Brain pericyte (primary cell): ENCODE data around the gene DMXL1.
"Not testable (repeated sequence)": the region's sequence is repeated elsewhere in the genome, so short reads cannot be mapped to it uniquely, and the experiment has no call there.

Source experiments
- DNase-seq: peaks from one replicate; pipeline ENCODE4 v3.0.0-alpha.2; 2012; ENCODE audit warnings: low read depth, low spot score

DMXL1 gene

DNA sequence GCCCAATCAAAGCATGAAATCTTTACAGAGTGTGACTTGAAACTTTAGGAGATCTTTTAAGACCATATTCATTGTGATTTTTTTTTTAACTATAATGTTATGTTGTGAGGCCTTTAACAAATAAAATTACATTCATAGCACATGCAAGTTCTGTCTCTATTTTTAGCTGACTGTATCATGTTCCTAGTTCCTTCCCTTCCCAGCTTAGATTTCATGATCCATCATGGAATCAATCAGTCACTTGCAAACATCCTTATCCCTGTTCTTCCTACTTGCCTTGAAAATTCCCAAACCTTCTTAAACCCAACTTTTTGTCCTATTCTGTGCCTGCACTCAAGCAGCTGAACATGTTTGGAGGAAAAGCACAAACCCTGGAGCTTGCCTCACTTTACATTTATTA lies 141.8 kb downstream of the DMXL1 start:
- DNase-seq, result no peak

GRCh38 chr5:119217183-119217582 lies 146.3 kb downstream of the DMXL1 start:
- no peak for DNase-seq

GRCh38 chr5:119218830-119219782 lies 148.2 kb downstream of the DMXL1 start:
- DNase-seq, result no peak

DNA sequence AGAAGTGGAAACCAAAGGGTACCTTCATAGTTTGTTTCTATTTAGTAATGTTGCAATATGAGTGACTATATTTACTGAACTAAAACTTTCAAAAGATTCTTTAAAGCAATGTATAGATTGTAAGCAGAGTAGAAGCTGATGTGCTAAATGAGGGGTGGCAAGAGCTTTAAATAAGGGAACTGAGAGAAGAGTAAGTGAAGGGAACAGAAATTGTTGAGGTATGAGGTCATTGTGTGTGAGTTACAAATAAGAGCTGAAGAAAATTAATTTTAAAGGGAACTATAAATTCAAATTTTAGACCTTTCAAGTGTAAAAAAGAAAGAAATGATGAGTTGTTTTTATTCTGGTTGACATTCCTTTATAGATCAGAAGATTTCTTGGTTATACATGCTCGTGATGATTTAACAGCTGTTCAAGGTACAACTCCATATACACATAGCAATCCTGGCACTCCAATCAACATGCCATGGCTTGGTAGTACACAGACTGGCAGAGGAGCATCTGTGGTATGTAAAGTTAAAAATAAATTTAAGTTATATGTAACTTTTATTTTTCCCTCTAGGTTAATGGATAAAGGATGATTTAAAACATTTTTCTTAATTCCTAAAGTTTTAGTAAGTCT lies 149.8 kb downstream of the DMXL1 start:
- no peak for DNase-seq

GRCh38 chr5:119221330-119221729 lies 150.4 kb downstream of the DMXL1 start:
- no peak for DNase-seq

DNA sequence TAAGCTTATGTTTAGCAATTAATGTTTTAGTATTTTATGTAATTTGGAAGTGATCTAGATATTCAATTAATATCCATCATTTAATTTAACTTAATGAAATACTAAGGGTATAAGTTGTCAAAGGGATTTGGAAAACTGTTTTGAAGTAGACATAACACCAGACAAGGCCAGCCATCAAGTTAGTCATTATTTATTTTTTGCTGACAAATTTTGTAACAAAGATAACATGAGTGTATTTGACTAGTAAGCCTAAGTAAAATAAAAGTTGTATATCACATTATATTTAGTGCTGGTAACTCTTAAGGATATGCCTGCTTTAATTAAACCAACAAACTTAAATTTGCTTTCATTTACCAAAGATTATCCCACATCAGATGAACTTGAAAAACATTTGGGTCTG lies 159.1 kb downstream of the DMXL1 start:
- DNase-seq, result no peak

- no peak for DNase-seq
Observed at GRCh38 chr5:119238265-119239118, 167.6 kb downstream of the DMXL1 start.

- no peak for DNase-seq
Observed at GRCh38 chr5:119239119-119239417, 168.2 kb downstream of the DMXL1 start.

DNA sequence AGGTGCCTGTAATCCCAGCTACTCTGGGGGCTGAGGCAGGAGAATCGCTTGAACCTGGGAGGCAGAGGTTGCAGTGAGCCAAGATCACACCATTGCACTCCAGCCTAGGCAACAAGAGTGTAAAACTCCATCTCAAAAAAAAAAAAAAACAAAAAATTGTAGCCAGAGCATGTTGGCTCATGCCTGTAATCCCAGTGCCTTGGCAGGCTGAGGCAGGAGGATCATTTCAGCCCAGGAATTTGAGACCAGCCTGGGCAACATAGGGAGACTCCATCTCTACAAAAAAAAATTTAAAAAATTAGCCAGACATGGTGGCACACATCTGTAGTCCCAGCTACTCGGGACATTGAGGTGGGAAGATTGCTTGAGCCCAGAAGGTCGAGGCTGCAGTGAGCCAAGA lies 168.9 kb downstream of the DMXL1 start:
- not testable (repeated sequence) for DNase-seq

DNA sequence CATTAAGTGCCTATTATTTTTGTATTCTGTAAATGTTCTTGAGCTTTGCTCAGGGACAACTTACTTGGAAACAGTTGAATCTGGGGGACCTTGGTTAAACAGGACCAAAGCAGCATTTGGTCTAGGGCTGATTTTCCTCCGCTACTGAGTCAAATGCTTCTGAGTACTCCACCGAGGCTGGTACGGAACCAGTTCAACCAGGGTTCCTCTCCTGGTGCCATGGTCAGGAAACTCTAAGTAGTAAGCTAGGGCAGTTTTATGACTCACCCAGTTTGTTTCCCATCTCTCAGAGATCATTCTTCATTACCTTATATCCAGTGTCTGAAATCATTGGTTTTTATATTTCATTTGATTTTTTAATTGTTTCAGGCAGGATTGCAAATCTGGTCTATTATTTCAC lies 173.0 kb downstream of the DMXL1 start:
- DNase-seq, result no peak

DNA sequence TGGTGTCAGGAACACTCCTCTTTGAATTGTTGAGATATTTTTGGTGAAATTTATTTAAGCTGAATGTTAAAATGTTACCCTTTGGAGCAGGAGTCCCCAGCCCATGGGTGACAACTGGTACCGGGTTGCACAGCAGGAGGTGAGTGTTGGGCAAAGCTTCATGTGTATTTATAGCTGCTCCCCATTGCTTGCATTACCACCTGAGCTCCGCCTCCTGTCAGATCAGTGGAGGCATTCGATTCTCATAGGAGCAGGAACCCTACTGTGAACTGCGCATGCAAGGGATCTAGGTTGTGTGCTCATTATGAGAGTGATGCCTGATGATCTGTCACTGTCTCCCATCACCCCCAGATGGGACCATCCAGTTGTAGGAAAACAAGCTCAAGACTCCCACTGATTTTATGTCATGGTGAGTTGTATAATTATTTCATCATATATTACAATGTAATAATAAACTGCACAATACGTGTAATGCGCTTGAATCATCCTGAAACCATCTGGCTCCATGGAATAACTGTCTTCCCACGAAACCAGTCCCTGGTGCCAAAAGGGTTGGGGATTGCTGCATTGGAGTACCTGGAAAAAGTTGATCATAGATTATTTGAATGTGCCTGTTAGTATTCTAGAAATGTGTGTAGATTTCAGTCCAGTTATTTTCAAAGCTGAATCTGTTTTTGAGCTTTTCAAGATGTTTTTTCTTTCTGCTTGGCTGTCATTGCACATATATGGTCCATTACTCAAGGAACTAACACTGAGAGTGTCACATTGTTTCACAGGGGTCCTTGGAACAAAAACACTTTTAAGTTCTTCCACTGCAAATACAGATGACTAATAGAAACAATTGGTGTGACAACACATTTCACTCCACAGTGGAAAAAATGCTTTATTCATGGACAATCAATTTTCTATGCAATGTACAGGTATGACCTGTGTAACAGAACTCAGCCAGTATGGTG lies 180.3 kb downstream of the DMXL1 start:
- DNase-seq, result no peak

- DNase-seq, result no peak
Observed at GRCh38 chr5:119255571-119256356, 184.9 kb downstream of the DMXL1 start.

DNA sequence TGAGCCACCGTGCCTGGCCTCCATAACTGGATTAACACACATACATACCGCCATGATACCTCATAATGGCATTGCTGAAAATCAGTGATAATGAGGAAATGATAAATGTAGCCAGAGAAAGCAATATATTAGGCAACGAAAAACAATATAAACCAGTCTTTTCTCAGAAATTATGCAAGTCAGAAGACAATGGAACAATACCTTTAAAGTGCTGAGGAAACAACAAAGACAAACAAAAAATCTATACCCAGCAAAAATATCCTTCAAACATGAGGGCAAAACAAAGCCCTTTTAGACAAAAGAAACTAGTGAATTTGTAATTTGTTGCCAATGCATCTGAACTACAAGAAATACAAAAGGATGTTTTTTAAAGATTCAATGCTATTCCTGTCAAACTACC lies 186.7 kb downstream of the DMXL1 start:
- no peak for DNase-seq

GRCh38 chr5:119263639-119264038 lies 192.8 kb downstream of the DMXL1 start:
- no peak for DNase-seq

DNA sequence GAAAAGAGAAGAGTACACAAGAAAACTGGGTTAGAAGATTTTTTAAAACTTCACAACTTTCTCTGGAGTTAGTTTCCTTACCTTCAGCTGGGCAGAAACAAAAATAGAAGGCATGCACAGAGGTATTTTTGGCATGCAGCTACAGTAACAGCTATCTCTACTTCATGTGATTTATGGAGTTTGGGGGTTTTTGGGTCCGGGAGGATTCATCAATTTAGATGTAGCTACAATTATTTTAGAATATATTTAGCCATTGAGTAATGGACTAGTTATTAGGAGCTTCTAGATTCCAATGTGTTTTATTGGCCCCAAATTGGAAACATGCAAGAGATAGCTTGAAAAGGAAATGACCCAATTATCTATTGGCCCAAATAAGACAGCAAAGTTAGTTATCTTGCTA lies 193.3 kb downstream of the DMXL1 start:
- DNase-seq, result no peak

DNA sequence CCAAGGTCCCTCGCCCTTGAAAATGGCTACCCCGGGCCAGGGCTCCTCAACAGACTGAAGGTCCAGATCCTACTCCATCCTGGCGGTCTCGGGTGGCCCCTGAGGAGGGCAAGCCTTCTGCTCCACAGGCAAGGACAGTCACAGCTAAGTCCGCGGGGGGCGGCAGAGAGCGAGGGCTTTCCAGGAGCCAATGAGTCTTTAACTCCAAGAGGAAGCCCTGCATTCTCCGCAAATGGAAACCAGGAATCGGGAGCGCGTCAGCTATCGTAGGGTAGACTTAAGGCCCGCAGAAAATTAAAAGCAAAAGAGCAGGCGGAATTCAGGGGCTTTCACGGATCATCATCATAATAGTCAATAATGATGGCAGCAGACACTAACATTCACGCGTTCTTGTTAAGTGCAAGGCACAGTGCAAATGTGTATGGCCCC lies 197.1 kb downstream of the DMXL1 start:
- DNase-seq, result peak; percentile 74

- peak; percentile 80 for DNase-seq
Observed at GRCh38 chr5:119268387-119269060, 197.6 kb downstream of the DMXL1 start.

DNA sequence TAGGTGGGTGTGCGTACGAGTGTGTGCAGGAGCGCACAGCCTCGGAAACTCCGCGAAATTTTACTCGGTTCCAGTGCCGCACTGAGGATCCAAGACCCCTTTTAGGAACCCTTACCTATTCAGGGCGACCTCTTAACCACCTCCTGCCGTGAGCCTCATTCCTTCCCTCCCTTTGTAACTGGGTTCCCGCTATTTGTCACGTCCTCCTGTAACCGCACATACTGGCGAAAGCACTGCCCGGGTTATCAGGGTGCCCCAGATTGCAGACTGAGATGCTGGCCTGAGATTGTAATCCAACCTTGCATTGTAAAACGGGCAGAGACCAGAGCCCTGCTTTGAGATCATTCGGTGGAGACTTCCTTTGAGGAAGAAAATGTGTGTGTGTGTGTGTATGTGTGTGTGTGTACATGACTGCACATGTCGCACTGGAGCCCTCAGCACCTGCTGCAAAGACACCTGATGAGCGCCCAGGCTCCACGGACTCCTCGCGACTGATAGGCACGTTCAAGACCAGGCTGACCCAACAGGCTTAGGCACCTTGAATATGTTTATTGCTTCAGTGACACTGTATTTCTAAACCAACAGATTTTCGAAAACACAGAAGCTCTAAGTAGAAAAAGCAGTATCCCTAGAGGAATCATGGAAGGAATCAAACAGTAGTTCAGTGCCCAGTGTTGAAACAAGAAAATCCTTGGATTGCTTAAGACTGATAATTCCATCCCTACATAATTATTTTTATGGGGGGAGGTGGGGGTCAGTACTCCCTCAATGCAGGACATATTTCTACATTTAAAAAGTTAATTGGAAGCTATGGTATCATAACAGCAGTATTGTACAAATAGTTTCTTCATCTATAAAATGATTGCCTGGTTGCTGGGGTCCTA lies 198.4 kb downstream of the DMXL1 start:
- no peak for DNase-seq

GRCh38 chr5:119270121-119270565 lies 199.3 kb downstream of the DMXL1 start:
- DNase-seq, result no peak
